ENCODE results near the gene CADM4. TPM values are rescaled to one million over a fixed set of nuclear protein-coding genes. Genes with fewer than 3 reads are reported as not detected.

CADM4 gene
- polyA plus RNA-seq, 1 of the 3 experiments (the other 2 are of a cell fraction), result 28.9 TPM

- no peak overlapping the region for H2AFZ ChIP-seq (ENCODE audit: low read depth)
- H4K20me1 ChIP-seq (ENCODE audit: insufficient read depth), result no peaks in the 10 kb centered on the region
- H3K9me2 ChIP-seq, result no peaks in the 10 kb centered on the region
- no peak overlapping the region for H3K4me3 ChIP-seq (ENCODE audit: low read depth in 2 of 2, low read length in 1 of 2)
- H3K79me2 ChIP-seq (ENCODE audit: insufficient read depth), result no peaks in the 10 kb centered on the region; the same call in 1 of the 2 replicates
- 95% methylated on average over 30 of the region's 30 CpGs for WGBS (ENCODE audit: low lambda C conversion rate)
- ChIA-PET CTCF (no interaction called here), POLR2A (no interaction called here)
- no peaks in the 10 kb centered on the region for H3K27me3 ChIP-seq (ENCODE audit: insufficient read depth)
- peaks cover 0 to 6% of the 10 kb centered on the region in 2 experiments; a peak in 1 of 4 replicates for H3K4me1 ChIP-seq (ENCODE audit: control insufficient read depth in 1 of 2, insufficient read depth in 2 of 2, low read depth in 1 of 2, low read length in 1 of 2)
- no peak overlapping the region for H3K9ac ChIP-seq
- H3F3A ChIP-seq (replicated peaks; ENCODE audit: insufficient read depth), result peaks cover 4% of the 10 kb centered on the region
- H3K4me2 ChIP-seq, result no peak overlapping the region
- H3K27ac ChIP-seq (ENCODE audit: low read depth in 2 of 2, low read length in 1 of 2), result no peak overlapping the region
- DNase-seq, result no peak
- TF ChIP-seq EZH2phosphoT487 (IDR thresholded peaks at IDR 0.05; ENCODE audit: borderline replicate concordance, low read depth) (no peak), EP300 (IDR thresholded peaks at IDR 0.05; ENCODE audit: borderline replicate concordance in 1 of 2, low read depth in 1 of 2, low read length in 1 of 2) (no peak), TAF1 (IDR thresholded peaks at IDR 0.05; ENCODE audit: borderline replicate concordance, low read depth, low read length) (no peak)
- peaks cover 0 to 3% of the 10 kb centered on the region in 2 experiments for H3K36me3 ChIP-seq (replicated peaks in 1 of 2; ENCODE audit: control insufficient read depth in 1 of 2, insufficient read depth in 2 of 2, low read length in 1 of 2)
- no peaks in the 10 kb centered on the region for H3K9me3 ChIP-seq
Observed at GRCh38 chr19:43624933-43625332, 14.7 kb downstream of the CADM4 start.

GRCh38 chr19:43623889-43624670 is 15.6 kb downstream of the CADM4 start:
- H3K79me2 ChIP-seq (ENCODE audit: insufficient read depth), result peaks cover under 1% of the 10 kb centered on the region
- ChIA-PET POLR2A (no interaction called here), CTCF (no interaction called here)
- WGBS (ENCODE audit: low lambda C conversion rate), result 93% methylated on average over 35 of the region's 35 CpGs
- no peaks in the 10 kb centered on the region for H4K20me1 ChIP-seq (ENCODE audit: insufficient read depth)
- H3K27me3 ChIP-seq (ENCODE audit: insufficient read depth), result no peaks in the 10 kb centered on the region
- H3F3A ChIP-seq (replicated peaks; ENCODE audit: insufficient read depth), result peaks cover 4% of the 10 kb centered on the region
- TF ChIP-seq GATA2 (CRISPR knock-in tag; IDR thresholded peaks at IDR 0.05) (no peak), ZBTB33 (IDR thresholded peaks at IDR 0.05; ENCODE audit: borderline replicate concordance, low read depth) (no peak), SMC3 (IDR thresholded peaks at IDR 0.05; ENCODE audit: low read depth, low read length) (no peak), FOXJ3 (CRISPR knock-in tag; IDR thresholded peaks at IDR 0.05) (no peak), GABPA (IDR thresholded peaks at IDR 0.05; ENCODE audit: low read depth) (no peak), TAF1 (IDR thresholded peaks at IDR 0.05; ENCODE audit: borderline replicate concordance, low read depth, low read length) (no peak), EZH2phosphoT487 (IDR thresholded peaks at IDR 0.05; ENCODE audit: borderline replicate concordance, low read depth) (no peak)
- peak; percentile 75 for DNase-seq
- H3K36me3 ChIP-seq (replicated peaks in 1 of 2; ENCODE audit: control insufficient read depth in 1 of 2, insufficient read depth in 2 of 2, low read length in 1 of 2), result peaks cover 0 to 3% of the 10 kb centered on the region in 2 experiments
- H3K27ac ChIP-seq (ENCODE audit: low read depth in 2 of 2, low read length in 1 of 2), result no peak overlapping the region
- H3K4me3 ChIP-seq (ENCODE audit: low read depth in 2 of 2, low read length in 1 of 2), result no peak overlapping the region
- no peaks in the 10 kb centered on the region for H3K9me2 ChIP-seq
- H3K4me1 ChIP-seq (ENCODE audit: control insufficient read depth in 1 of 2, insufficient read depth in 2 of 2, low read depth in 1 of 2, low read length in 1 of 2), result peaks cover 0 to 8% of the 10 kb centered on the region in 2 experiments; a peak in 1 of 4 replicates
- H3K9ac ChIP-seq, result no peak overlapping the region
- no peak overlapping the region for H2AFZ ChIP-seq (ENCODE audit: low read depth)
- no peaks in the 10 kb centered on the region for H3K9me3 ChIP-seq
- H3K4me2 ChIP-seq, result no peak overlapping the region
